HepG2 (cell line): ENCODE measurements around the gene PGLYRP4. TPM values are rescaled to one million over a fixed set of nuclear protein-coding genes. Genes with fewer than 3 reads are reported as not detected.

ENCODE experiments used
- ATAC-seq: fragments of 200-7000 bp; cut with Tn5 transposase; 3 replicates; pipeline ENCODE4 v1.9.1; 2020; ENCODE audit warnings: mild to moderate bottlenecking, moderate library complexity
- BruUV-seq: library from RNA; stranded (reverse); fragments of 400-500 nt; replicated peaks from 2 replicates; lab custom pipeline; 2021; lab: Mats Ljungman, UMichigan
- CTCF ChIA-PET: fragments of 300-600 bp; formaldehyde crosslinking; extraction: SDS; loops from one replicate; lab custom pipeline; 2021; ENCODE audit warnings: low total read pairs, inconsistent platforms, low intra/inter-chr PET ratio; lab: Yijun Ruan, JAX
- POLR2A ChIA-PET: fragments of 350-600 bp; sonication (Branson Sonifier 250); formaldehyde crosslinking; loops from one replicate; lab custom pipeline; 2020; ENCODE audit warnings: antibody characterized with exemption, inconsistent platforms; lab: Yijun Ruan, JAX
- DNase-seq: peaks from one replicate; pipeline ENCODE4 v3.0.0-alpha.2; 2015; ENCODE audit warnings: low spot score
- FAIRE-seq: peaks from 3 replicates; lab custom pipeline; 2011; peaks lifted over from hg19 to GRCh38; lab: Jason Lieb, UNC
- H2AFZ ChIP-seq: one replicate; pipeline ENCODE4 v1.6.1; 2011; ENCODE audit warnings: low read length, inconsistent platforms
- H3K27ac ChIP-seq: fragments of 300-600 bp; 3 replicates; pipeline ENCODE4 v1.8.0; 2011; ENCODE audit warnings: mixed run types, mild to moderate bottlenecking, mixed read lengths, low read length, inconsistent platforms; ENCODE audit not compliant: insufficient read depth; ENCODE audit errors: extremely low read length
- H3K27me3 ChIP-seq, 2 experiments: fragments of 200-600 bp in 1 of 2; 2 replicates in 1 of 2; 3 replicates in 1 of 2; pipeline versions ENCODE4 v1.6.0 to v1.8.0; 2011; ENCODE audit warnings: low read length in 2 of 2, mild to moderate bottlenecking in 2 of 2, moderate library complexity in 2 of 2, inconsistent platforms in 1 of 2; ENCODE audit not compliant: insufficient read depth in 2 of 2, control insufficient read depth in 1 of 2
- H3K36me3 ChIP-seq, 2 experiments: fragments of 200-600 bp in 1 of 2; replicated peaks in 1 of 2; 2 replicates in 1 of 2; 3 replicates in 1 of 2; pipeline versions ENCODE4 v1.5.1 to v1.8.0; 2011; ENCODE audit warnings: low read length in 2 of 2, inconsistent platforms in 1 of 2; ENCODE audit not compliant: insufficient read depth in 2 of 2, control insufficient read depth in 1 of 2
- H3K4me1 ChIP-seq: 2 replicates; pipeline ENCODE4 v1.5.1; 2012; ENCODE audit warnings: low read length, inconsistent platforms; ENCODE audit not compliant: insufficient read depth
- H3K4me2 ChIP-seq: 2 replicates; pipeline ENCODE4 v1.6.0; 2011; ENCODE audit warnings: low read depth, low read length, inconsistent platforms
- H3K4me3 ChIP-seq, 3 experiments: fragments of 200-600 bp in 1 of 3; sonication (generic), shearing (Covaris generic) in 1 of 3; replicated peaks in 1 of 3; 2 replicates each; pipeline ENCODE4 v1.5.1; 2011 to 2016; ENCODE audit warnings: low read length in 3 of 3, inconsistent platforms in 2 of 3, low read depth in 2 of 3, mild to moderate bottlenecking in 2 of 3, control low read depth in 1 of 3, mixed read lengths in 1 of 3; ENCODE audit not compliant: insufficient read depth in 1 of 3
- H3K79me2 ChIP-seq: one replicate; pipeline ENCODE4 v1.6.1; 2011; ENCODE audit warnings: low read length, inconsistent platforms; ENCODE audit not compliant: insufficient read depth
- H3K9ac ChIP-seq: 2 replicates; pipeline ENCODE4 v1.6.0; 2011; ENCODE audit warnings: mild to moderate bottlenecking, low read depth, low read length, inconsistent platforms; ENCODE audit not compliant: insufficient read depth
- H3K9me3 ChIP-seq: 2 replicates; pipeline ENCODE4 v1.5.1; 2012; ENCODE audit warnings: mild to moderate bottlenecking, low read length
- H4K20me1 ChIP-seq: 2 replicates; pipeline ENCODE4 v1.6.0; 2011; ENCODE audit warnings: inconsistent platforms, mild to moderate bottlenecking, low read length, moderate library complexity; ENCODE audit not compliant: insufficient read depth
- CREBL2 ChIP-seq: sonication (generic); formaldehyde crosslinking; IDR thresholded peaks from 2 replicates; pipeline ENCODE4 v1.8.1; 2023; ENCODE audit warnings: missing genetic modification reagents, mild to moderate bottlenecking, borderline replicate concordance
- FOXP4 ChIP-seq: sonication (generic); formaldehyde crosslinking; IDR thresholded peaks from 2 replicates; pipeline ENCODE4 v1.4.0; 2020; ENCODE audit warnings: missing genetic modification reagents
- GTF3A ChIP-seq: sonication (generic); formaldehyde crosslinking; conservative IDR thresholded peaks from 2 replicates; pipeline ENCODE4 v1.4.0; 2020; ENCODE audit warnings: mild to moderate bottlenecking, missing genetic modification reagents
- HINFP ChIP-seq: sonication (generic); formaldehyde crosslinking; IDR thresholded peaks from 2 replicates; pipeline ENCODE4 v1.4.0; 2020; ENCODE audit warnings: low read depth, mild to moderate bottlenecking, missing genetic modification reagents
- HMG20A ChIP-seq: IDR thresholded peaks from 2 replicates; pipeline ENCODE4 v1.6.1; 2016; ENCODE audit warnings: borderline replicate concordance
- KAT7 ChIP-seq: IDR thresholded peaks from 2 replicates; pipeline ENCODE4 v1.6.1; 2018; ENCODE audit warnings: borderline replicate concordance, missing compliant biosample characterization
- MTERF4 ChIP-seq: sonication (generic); formaldehyde crosslinking; IDR thresholded peaks from 2 replicates; pipeline ENCODE4 v1.8.0; 2023; ENCODE audit warnings: mild to moderate bottlenecking, missing genetic modification reagents
- SIX4 ChIP-seq: sonication (generic); formaldehyde crosslinking; IDR thresholded peaks from 2 replicates; pipeline ENCODE4 v1.4.0; 2020; ENCODE audit warnings: missing genetic modification reagents
- ZBTB39 ChIP-seq: sonication (generic); formaldehyde crosslinking; IDR thresholded peaks from 2 replicates; pipeline ENCODE4 v1.5.0; 2020; ENCODE audit warnings: missing genetic modification reagents
- ZNF33A ChIP-seq: sonication (generic); formaldehyde crosslinking; IDR thresholded peaks from 2 replicates; pipeline ENCODE4 v1.5.1; 2020; ENCODE audit warnings: missing genetic modification reagents, mild to moderate bottlenecking, moderate library complexity, borderline replicate concordance
- ZNF451 ChIP-seq: sonication (generic); formaldehyde crosslinking; IDR thresholded peaks from 2 replicates; pipeline ENCODE4 v1.5.0; 2020; ENCODE audit warnings: mild to moderate bottlenecking, missing genetic modification reagents
- ZNF543 ChIP-seq: sonication (generic); formaldehyde crosslinking; IDR thresholded peaks from 2 replicates; pipeline ENCODE4 v1.4.0; 2020; ENCODE audit warnings: mild to moderate bottlenecking, missing genetic modification reagents
- ZNF562 ChIP-seq: sonication (generic); formaldehyde crosslinking; IDR thresholded peaks from 2 replicates; pipeline ENCODE4 v1.8.0; 2022; ENCODE audit warnings: missing genetic modification reagents, borderline replicate concordance
- ZSCAN5A ChIP-seq: sonication (generic); formaldehyde crosslinking; IDR thresholded peaks from 2 replicates; pipeline ENCODE4 v1.8.0; 2022; ENCODE audit warnings: mild to moderate bottlenecking, missing genetic modification reagents, borderline replicate concordance
- in situ Hi-C: cut with HindIII; loops from 2 replicates; pipeline ENCODE4 v1.10.0; 2017; ENCODE audit warnings: low pct_unique_long_range_greater_than_20kb; ENCODE audit not compliant: extremely low pct_ligation_motif_present
- intact Hi-C: fragments of 100-400 bp; cut with micrococcal nuclease; formaldehyde crosslinking; loops from one replicate; pipeline ENCODE4 v1.10.0; 2022; ENCODE audit not compliant: unreplicated experiment
- polyA plus RNA-seq, 8 experiments: library from polyadenylated mRNA; depleted of rRNA in 3 of 8; stranded (reverse) in 7 of 8; unstranded in 1 of 8; fragments of >200 nt; fragmentation: Illumina TruSeq in 4 of 8; extraction: Trizol in 4 of 8; gene quantifications; 2 replicates each; pipeline versions ENCODE4 v1.2.1 to v1.2.3, GENCODE V29; 2011 to 2016; ENCODE audit warnings: low read depth in 4 of 8, missing spikeins in 1 of 8, mixed read lengths in 1 of 8; ENCODE audit not compliant: insufficient read depth in 1 of 8
- total RNA-seq, 5 experiments: library from RNA; depleted of rRNA; stranded (reverse); fragments of >200 nt; fragmentation: Illumina TruSeq; extraction: Trizol; gene quantifications; 2 replicates each; pipeline ENCODE4 v1.2.3, GENCODE V29; 2016; ENCODE audit warnings: low read depth in 1 of 5

Gene PGLYRP4
- total and polyA plus RNA-seq, 2 of the 13 experiments (the other 11 are each of a cell fraction or from before 2014, with no cell fraction given), result not detected

GRCh38 chr1:153324912-153325311, 23.7 kb downstream of the PGLYRP4 start:
- peaks cover 19% of the 10 kb centered on the region for H3K9me3 ChIP-seq
- H4K20me1 ChIP-seq, result no peaks in the 10 kb centered on the region
- TF ChIP-seq FOXP4 (no peak), HMG20A (CRISPR knock-in tag) (no peak), ZNF543 (CRISPR knock-in tag) (no peak), MTERF4 (CRISPR knock-in tag) (no peak), KAT7 (CRISPR knock-in tag) (no peak), ZSCAN5A (no peak), HINFP (CRISPR knock-in tag) (no peak), ZBTB39 (no peak), SIX4 (no peak), ZNF562 (no peak), GTF3A (CRISPR knock-in tag) (no peak), ZNF451 (CRISPR knock-in tag) (no peak), ZNF33A (CRISPR knock-in tag) (no peak), CREBL2 (CRISPR knock-in tag) (no peak)
- TF ChIP-seq, all 625 proteins: peak for 0
- no peaks in the 10 kb centered on the region for H3K4me1 ChIP-seq
- no peaks in the 10 kb centered on the region for H3K36me3 ChIP-seq
- DNase-seq, result no peak
- ChIA-PET POLR2A (no interaction called here), CTCF (no interaction called here)
- no peak overlapping the region for H3K27ac ChIP-seq
- no peak for ATAC-seq
- H3K27me3 ChIP-seq, result no peaks in the 10 kb centered on the region
- H2AFZ ChIP-seq, result no peak overlapping the region
- no peaks in the 10 kb centered on the region for H3K79me2 ChIP-seq
- in situ Hi-C loops (no loop called here), intact Hi-C loops (no loop called here)
- no peak overlapping the region for H3K4me2 ChIP-seq
- H3K4me3 ChIP-seq, result no peak overlapping the region
- no TSS peak for BruUV-seq
- FAIRE-seq, result no peak
- no peak overlapping the region for H3K9ac ChIP-seq
